ENCODE measurements around the gene SAMD13.

Gene SAMD13, protein sequence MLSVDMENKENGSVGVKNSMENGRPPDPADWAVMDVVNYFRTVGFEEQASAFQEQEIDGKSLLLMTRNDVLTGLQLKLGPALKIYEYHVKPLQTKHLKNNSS

DNA sequence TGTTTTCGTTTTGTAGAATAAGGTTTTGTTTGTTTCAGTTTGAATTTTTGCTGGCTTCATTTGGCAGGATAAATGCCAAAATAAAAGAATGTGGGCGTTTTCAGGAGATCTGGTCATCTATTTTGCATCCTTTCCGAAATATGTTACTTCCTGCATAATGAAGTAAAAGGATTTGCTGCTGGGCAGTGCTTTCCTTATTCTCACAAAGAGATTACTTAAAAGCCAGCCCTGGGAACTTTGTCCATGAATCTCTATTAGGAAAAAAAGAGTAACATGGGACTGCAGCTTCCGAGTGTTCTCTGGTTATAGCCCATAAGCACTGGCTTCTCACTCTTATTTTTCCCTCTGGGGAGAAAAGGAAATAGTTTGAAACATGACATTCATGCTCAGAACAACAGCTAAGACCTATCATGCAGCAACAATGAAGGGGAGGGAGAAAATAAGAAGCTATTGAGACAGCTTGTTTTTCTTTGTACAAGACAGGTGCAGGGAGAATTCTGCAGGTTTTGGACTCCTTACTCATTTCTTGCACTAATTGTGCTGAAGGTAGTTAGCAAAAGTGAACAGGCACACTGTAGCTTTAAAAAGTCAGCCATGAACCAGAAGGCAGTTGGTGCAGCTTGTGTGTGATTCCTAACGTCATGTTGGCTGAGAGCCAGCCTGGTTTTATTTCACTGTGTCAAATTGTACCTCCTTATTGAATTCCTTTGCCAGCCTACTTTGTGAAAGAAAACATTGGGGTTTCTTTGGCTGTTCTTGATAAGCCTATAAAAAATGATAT, at the start of gene SAMD13:
Gene SAMD13, plus strand, starts transcription at position 705 of the 781 bp plus-strand sequence. CDS start 1,527 bp downstream, outside the sequence.
- peak in 1 of 4 experiments; percentile 19 for DNase-seq (ENCODE audit: low read depth in 4 of 4, low spot score in 1 of 4)

DNA sequence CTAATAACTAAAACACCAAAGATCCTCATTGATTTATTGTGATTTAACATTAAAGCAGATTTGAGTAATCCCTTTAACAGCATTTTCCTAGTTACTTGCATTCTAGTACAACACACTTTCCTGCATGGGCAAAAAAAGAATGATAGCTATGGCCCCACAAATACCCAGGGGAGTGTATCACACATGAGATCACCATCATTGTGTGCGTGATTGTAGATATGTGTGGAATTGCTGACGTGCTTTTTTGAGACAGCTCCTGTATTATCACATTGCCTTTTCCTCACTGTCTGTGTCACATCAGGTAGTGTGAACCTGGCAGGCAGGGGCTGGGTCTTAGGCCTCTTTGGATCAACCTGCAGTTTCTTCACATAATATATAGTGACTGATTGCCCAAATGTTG, 48.5 kb upstream of the SAMD13 start:
- no peak for DNase-seq (ENCODE audit: low read depth in 4 of 4, low spot score in 1 of 4)

DNA sequence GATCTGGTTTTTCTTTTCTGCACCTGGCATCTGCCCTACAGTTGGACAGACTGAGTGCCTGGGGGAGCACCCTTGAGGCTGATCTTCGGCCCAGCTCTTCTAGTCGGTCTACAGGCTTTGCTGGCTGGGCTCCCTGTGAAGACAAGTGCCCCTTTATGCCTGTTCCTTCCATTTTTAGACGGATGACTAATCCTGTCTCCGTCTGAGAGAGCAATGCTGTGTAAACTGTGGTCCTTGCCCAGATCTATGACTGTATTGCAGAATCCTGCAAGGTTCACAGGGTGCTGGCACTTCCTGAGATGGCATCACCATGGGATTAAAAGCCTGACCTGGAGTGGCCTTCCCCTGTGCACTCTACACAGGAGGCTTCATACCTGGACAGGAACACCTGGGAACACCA, 47.6 kb upstream of the SAMD13 start:
- DNase-seq (ENCODE audit: low read depth in 4 of 4, low spot score in 1 of 4) = no peak

DNA sequence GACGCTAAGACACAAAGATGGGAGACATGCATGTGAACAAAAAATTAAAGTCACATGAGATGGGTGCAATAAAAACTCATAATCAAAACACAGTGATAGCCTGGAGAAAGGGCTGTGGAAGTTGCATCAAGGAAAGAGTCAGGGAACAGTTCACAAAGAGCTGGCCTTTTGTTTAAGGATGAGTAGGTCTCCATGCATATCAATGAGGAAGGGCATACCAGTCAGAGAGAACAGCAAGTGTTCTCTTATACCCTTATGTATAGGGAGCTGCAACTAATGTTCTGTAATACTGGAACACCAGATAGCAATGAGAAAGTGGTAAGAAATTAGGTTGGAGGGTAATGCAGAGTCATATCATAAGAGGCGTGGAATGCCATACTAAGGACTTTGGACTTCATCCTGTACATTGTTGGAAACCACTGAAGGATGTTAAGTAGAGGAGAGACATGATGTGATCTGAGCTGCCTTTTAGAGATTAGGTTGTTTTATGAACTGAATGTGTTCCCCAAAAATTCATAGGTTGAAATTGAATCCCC, 46.7 kb upstream of the SAMD13 start:
- no peak for DNase-seq (ENCODE audit: low read depth in 4 of 4, low spot score in 1 of 4)

DNA sequence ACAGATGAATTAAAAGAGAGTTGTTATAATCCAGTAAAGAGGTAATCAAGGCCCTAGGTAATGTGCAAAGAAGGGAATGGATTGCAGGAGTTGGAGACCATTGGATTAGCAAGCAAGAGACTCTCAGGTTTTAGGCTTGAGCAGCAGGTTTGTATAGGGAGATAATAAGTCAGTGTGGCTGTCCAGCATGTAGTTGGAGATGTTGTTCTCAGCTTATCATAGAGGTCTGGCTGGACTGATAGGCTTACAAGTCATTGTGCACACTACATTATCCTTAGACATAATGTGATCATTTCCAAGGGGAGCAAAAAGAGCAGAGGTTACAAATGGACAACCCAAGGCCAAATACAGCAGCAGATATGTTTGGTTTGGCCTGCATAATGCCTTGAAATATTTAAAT, 45.9 kb upstream of the SAMD13 start:
- no peak for DNase-seq (ENCODE audit: low read depth in 4 of 4, low spot score in 1 of 4)

DNA sequence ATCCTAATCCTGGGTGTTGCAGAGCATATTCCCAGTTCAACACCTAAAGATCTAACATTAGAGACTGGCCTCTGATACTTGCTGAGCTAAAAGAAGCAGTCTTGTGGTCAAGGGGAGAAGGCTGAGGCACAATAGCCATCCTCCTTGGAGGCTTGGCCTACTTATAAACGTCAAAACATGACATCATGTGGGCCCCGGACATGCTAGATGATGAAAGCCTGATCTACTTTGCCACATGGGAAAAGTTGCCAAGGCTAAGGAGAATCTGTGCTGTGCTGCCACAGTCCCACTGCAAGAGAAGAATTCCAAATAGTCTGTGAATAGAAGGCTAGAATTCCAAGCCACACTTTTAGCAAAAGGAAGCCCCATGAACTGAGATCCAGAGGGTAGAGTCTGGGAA, 43.9 kb upstream of the SAMD13 start:
- no peak for DNase-seq (ENCODE audit: low read depth in 4 of 4, low spot score in 1 of 4)

DNA sequence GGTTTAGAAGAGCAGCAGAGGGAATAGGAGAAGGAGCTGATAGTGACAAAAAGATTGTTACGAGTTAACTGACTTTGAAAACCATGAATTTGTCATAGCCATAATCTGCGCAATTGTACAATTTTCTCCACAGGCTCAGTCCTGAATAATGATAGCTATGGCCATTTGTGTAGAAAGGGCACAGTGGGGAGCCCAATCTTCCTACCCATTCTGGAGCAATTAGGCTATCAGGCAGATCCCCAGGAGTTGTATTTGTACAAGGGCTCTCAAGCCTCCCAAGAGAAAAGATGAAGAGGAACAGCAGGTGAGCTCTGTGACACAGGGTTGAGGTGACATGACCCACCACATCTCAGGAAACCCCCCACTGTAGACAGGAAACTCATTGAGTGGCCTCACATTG, 42.1 kb upstream of the SAMD13 start:
- no peak for DNase-seq (ENCODE audit: low read depth in 4 of 4, low spot score in 1 of 4)

DNA sequence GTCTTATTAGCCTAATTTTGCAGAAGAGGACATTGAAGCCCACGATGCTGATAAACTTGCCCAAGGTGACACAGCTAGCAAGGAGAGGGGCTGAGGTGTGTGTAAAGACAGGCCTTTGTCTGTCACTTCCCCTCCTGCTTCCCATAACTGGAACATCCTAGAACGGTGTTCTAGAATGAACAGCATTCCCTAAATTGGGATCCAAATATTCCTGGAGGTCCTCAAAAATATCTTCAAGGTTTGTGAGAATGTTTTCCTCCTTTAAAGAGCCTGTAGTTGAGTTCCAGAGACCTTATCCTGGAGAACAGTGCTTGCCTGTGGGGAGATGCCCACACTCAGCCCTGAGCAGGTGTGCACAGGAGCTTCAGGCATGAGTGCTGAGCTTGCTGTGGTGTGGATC, 41.5 kb upstream of the SAMD13 start:
- DNase-seq (ENCODE audit: low read depth in 4 of 4, low spot score in 1 of 4) = no peak

DNA sequence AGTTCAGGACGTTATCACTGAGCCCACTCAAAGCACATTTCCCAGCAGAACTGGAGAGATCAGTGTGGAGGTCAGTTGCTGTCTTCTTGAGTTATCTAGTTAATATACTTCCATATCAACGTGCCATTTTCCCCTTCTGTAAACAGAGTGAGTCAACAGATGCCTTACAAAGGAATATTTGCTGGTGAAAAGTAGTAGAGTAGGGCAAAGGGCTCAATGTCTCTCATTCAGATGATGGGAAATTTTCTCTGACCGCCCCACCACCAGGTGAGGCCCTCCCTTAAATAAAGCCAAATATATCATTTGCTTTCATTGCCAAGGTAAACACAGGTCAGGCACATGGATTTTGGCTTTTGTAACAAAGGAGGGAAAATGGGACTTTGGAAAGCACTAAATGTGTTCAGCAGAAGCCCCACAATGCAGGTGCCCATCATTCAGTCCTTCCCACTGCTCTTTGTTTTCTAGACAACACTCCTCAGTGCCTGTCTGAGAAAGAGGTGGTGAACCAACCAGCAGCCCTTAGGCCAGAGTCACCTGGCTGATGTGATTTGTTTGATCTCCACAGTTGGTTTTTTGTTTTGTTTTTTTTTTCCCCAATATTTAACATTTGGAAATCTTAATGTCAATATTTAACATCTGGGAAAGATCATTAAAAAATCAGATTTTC, 40.5 kb upstream of the SAMD13 start:
- DNase-seq (ENCODE audit: low read depth in 4 of 4, low spot score in 1 of 4) = no peak

DNA sequence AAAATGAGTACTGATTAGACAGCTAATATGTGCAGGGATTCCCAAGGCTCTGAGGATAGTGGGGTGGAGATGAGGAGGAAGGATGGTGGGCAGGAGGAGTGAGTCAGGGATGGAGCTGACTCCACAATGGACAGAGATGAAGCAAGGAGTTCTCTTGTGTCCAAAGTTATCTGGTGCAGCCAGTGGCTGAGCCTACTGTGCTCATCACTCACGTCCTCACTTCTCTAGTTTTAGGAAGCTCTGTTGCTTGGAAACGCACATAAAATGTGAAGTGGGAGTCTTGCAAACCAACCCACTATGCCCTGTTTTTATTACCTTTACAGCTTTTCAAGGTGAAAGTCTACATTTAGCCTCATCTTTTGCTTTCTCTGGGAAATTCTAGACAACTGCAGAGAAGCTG, 36.5 kb upstream of the SAMD13 start:
- DNase-seq (ENCODE audit: low read depth in 4 of 4, low spot score in 1 of 4) = no peak

DNA sequence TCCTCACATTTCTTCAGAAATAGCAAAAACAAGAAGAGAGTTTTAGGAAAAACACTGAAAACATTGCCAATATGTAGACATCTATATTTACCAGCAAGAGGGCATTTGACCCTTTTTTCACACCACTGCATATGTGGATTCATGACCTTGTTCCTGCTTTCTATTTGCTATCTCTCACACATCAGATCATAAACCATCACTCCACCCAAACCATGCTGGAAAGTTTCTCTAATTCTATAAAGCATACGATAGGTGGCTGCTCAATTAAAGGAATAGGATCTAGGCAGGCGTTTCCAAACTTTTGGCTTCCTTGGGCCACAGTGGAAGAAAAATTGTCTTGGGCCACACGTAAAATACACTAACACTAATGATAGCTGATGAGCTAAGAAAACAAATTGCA, 35.6 kb upstream of the SAMD13 start:
- DNase-seq (ENCODE audit: low read depth in 4 of 4, low spot score in 1 of 4) = no peak

DNA sequence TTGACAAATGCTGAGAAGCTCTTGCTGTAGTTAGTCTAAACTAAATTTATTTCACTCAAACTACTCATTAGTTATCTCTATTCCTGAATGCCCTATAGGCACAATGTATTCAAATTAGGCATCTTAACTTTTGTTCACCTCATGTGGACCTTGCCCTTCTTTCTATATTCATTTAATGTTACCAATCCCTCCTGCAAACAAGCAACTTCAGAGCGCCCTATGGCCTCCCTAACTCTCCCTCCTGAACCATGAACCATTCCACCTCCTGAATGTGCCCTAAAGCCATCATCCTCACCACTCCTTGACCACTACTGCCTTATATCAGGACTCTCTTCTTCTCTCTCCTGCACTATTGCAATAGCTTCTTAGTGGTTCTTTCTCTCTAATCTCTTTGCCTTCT, 34.8 kb upstream of the SAMD13 start:
- DNase-seq (ENCODE audit: low read depth in 4 of 4, low spot score in 1 of 4) = no peak

DNA sequence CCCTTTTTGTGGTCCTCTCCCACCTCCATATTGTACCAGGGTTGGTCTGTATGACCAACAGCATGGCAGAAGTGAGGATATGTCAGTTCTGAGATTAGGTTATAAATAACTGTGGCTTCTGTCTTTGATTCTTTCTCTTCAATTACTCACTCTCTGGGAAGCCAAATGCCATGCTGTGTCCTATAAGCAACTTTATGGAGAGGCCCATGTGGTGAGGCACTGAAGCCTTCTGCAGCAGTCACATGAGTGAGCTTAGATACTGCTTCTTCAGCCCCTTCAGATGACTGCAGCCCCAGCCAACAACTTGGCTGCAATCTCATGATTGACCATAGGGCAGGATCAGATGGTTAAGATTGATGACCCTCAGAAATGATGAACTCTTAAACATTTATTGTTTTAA, 34.0 kb upstream of the SAMD13 start:
- DNase-seq (ENCODE audit: low read depth in 4 of 4, low spot score in 1 of 4) = no peak

DNA sequence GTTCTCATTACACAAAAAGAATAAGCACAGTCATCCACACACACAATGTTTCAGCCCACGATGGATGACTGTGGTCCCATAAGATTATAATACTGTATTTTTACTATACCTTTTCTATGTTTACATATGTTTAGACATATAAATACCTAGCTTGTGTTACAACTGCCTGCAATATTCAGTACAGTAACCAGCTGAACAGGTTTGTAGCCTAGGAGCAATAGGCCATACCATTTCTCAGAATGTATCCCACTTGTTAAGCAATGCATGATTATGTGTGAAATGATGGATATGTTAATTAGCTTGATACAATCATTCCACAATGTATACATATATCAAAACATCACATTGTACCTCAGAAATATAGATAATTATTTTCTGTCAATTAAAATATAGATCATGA, 33.2 kb upstream of the SAMD13 start:
- DNase-seq (ENCODE audit: low read depth in 4 of 4, low spot score in 1 of 4) = no peak

DNA sequence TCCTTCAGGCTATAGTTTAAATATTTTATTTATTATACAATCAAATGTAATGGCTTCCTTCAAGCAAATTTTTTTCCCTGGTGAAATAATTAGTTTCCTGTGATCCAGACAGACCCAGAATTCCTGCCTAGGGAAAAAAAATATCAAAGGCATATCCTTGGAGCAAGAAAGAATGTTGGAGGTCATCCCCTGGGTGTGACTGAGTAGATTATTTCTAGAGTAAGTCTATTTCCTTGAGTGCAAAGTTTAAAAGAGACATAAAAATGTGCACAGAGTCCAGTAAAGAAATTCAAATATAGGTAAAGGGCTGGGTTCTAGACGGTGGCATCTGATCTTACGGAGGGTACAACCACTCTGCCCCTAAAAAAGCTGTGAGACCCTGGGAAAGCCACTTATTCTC, 32.2 kb upstream of the SAMD13 start:
- DNase-seq (ENCODE audit: low read depth in 4 of 4, low spot score in 1 of 4) = no peak

DNA sequence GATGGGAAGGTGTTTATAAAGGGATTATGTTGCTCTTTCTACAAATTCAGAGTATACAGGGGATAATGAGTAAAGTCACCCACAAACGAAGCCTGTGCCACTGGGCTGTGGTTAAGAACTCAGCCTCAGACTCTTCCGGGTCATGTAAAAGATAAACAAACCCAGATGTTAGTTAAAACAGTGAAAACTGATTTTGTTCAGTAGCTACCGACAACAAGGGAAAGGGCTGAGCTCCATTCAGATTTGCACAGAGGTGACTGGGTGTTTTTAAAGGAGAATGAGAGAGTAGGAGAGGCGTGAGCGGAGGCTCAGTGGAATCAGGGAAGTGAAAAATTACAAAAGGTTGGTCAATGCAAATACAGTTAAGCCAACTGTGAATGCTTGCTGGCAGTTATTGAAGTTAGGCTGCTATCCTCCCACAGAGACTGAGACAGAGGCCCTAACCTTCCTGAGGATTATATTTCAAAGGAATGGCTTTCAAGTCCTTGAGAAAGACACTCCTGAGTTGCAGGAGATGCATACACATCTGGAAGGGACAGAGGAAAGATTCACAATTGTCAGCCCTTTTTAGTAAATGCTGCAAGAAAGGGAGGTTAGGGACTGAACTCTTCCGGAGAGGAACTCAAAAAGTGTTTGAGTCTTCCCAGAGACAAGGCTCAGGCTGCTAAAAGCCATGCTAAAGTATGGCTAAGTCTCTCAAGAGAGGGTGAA, 29.9 kb upstream of the SAMD13 start:
- DNase-seq (ENCODE audit: low read depth in 4 of 4, low spot score in 1 of 4) = no peak

DNA sequence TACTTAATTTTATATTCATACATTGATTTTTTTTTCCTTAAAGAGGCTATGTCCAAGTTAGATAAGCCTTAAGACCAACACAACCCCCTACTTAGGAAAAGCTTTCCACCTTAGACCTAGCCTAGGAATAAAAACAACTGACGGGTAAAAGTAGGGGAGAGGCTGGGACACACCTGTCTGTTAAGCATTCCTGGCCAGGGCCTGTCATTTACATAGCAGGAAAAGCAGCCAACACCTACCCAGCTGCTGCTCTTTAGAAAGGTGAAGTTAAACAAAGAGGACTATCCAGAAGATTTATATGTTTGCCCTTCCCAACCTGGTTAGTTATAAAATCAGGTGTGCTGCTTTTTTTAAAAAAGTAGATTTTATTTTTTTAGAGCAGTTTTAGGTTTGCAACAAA, 29.1 kb upstream of the SAMD13 start:
- DNase-seq (ENCODE audit: low read depth in 4 of 4, low spot score in 1 of 4) = no peak

DNA sequence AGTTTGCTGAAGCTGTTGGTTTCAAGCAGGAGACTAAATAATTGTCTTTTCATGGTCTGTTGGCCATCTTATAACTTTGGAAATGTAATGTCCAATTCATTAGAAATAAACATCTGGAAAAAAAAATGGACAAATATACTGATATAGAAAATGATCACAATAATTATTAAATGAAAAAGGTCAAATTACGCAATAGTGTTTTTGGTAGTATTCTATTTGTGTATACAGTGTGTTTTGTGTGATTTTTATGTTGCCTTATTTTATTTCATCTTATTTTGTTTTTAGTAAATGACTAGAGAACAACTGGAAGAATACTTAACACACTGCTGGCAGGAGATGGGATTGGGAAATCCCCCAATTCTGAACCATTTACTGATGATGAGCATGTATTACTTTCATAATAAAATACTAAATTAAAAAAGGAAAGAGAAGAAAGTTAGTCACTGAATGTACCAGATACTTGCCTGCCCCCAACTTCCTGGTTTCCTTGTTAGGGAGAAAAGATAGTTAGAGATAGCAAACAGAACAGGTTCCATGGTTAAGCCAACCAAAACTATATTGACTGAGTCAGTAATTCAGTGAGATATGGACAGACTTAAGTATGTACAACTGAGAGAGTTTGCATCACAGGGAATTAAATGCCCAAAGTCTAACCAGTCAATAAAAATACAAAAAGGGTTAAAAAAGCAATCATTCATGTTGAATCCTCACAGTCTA, 24.0 kb upstream of the SAMD13 start:
- no peak for DNase-seq (ENCODE audit: low read depth in 4 of 4, low spot score in 1 of 4)

DNA sequence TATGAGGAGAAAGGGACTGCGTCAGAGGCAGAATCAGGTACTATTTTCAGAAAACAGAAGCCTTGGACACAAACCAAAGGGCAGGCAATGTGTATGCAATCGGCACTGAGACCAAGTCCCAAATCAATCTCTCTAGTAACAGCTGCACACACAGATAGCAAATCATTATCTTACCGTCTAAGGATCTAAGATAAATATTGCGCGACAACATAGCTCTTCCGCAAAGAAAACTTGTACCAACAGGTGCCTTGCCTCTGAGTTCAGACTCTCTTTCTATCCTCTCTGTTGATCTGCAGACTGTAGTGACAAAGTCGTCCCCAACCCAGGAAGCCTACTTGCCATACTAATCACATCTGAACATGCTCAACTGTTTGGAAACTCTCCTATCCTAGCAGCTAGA, 22.6 kb upstream of the SAMD13 start:
- no peak for DNase-seq (ENCODE audit: low read depth in 4 of 4, low spot score in 1 of 4)

DNA sequence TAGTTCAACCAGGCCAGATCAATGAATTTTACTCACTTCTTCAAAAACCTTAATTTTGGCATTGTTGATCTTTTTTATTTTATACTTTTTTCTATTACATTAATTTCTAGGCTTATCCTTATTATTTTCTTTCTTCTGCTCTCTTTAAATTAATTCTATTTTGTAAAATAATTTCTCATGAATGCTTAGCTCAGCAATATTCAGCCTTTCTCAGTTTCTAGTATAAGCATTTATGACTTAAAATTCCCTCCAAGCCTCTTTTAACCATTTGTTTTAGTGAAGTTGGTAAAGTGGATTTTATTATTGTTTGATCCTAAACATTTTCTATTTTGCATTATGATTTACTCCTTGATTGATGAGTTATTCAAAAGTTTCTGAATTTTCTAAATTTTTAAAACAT, 20.6 kb upstream of the SAMD13 start:
- DNase-seq (ENCODE audit: low read depth in 4 of 4, low spot score in 1 of 4) = no peak

DNA sequence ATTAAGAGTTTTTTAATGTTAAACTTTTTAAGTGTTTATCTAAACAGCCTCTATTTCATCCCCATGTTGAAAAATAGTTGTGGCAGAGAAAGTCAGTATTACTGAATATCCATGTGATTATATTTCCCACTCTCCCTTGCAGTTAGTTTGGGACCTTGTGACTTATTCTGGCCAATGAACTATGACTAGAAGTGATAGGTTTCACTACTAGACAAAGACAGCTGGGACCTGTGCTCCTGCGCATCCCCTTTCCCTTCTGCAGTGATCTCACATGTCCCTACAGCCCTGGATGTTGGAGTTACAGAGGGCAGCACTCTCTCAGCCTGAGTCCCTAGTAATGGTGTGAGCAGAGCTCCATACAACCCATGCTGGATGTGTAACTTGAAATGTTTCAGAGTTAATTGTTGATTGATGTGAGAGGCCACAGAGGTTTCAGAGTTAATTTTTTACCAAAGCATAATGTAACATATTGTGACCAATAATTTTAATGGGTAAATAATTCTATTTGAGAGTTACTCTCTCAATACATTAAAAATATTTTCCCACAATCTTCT, 18.7 kb upstream of the SAMD13 start:
- DNase-seq (ENCODE audit: low read depth in 4 of 4, low spot score in 1 of 4) = no peak
